HCT116 (cell line): ENCODE measurements around the gene ZNF138. TPM values are rescaled to one million over a fixed set of nuclear protein-coding genes. Genes with fewer than 3 reads are reported as not detected.

Experiments
- ATAC-seq: fragments of 200-7000 bp; cut with Tn5 transposase; 2 replicates; pipeline ENCODE4 v1.9.1; 2020; ENCODE audit warnings: mild to moderate bottlenecking, moderate library complexity
- BruUV-seq: library from RNA; stranded (reverse); fragments of 400-500 nt; replicated peaks from 2 replicates; lab custom pipeline; 2021; lab: Mats Ljungman, UMichigan
- CTCF ChIA-PET: fragments of 300-600 bp; sonication (Branson Sonifier 250); formaldehyde crosslinking; loops from one replicate; lab custom pipeline; 2021; ENCODE audit warnings: antibody characterized with exemption; lab: Charles Lee
- POLR2A ChIA-PET: fragments of 300-600, 350-600 bp; sonication (Branson Sonifier 250); formaldehyde crosslinking; loops from one replicate; lab custom pipeline; 2021; ENCODE audit warnings: antibody characterized with exemption; lab: Charles Lee
- RAD21 ChIA-PET, 2 experiments: fragments of 300-600 bp; sonication (Branson Sonifier 250); formaldehyde crosslinking; loops; one replicate each; lab custom pipeline; 2023; ENCODE audit warnings: low total read pairs in 2 of 2; ENCODE audit not compliant: uncharacterized antibody in 2 of 2, unreplicated experiment in 2 of 2, low non-redundant PET in 1 of 2; lab: Charles Lee
- DNase-seq: peaks from one replicate; pipeline ENCODE4 v3.0.0-alpha.2; 2010; ENCODE audit warnings: low read depth, low spot score
- H2AFZ ChIP-seq: fragments of 200-600 bp; shearing (Covaris generic), sonication (generic); 2 replicates; pipeline ENCODE4 v1.6.1; 2017; ENCODE audit warnings: low read depth, mixed run types, mixed read lengths, antibody characterized with exemption, low read length; ENCODE audit not compliant: poor library complexity, severe bottlenecking
- H3K27ac ChIP-seq: 2 replicates; pipeline ENCODE4 v1.5.1; 2012; ENCODE audit warnings: low read depth, low read length
- H3K27me3 ChIP-seq: fragments of 200-600 bp; sonication (generic); 2 replicates; pipeline ENCODE4 v1.6.1; 2016; ENCODE audit warnings: mixed run types, low read length, mixed read lengths; ENCODE audit not compliant: insufficient read depth
- H3K36me3 ChIP-seq, 2 experiments: fragments of 200-500 bp in 1 of 2; fragments of 200-600 bp in 1 of 2; sonication (Bioruptor generic) in 1 of 2; sonication (generic) in 1 of 2; 2 replicates each; pipeline versions ENCODE4 v1.5.1 to v1.6.1; 2014 to 2016; ENCODE audit warnings: low read length in 2 of 2, inconsistent platforms in 1 of 2, mixed read lengths in 1 of 2, mixed run types in 1 of 2; ENCODE audit not compliant: insufficient read depth in 2 of 2, control insufficient read depth in 1 of 2
- H3K4me1 ChIP-seq, 2 experiments: fragments of 200-600 bp in 1 of 2; sonication (generic) in 1 of 2; 2 replicates each; pipeline versions ENCODE4 v1.5.1 to v1.6.1; 2012 to 2017; ENCODE audit warnings: low read length in 2 of 2, inconsistent platforms in 1 of 2, mild to moderate bottlenecking in 1 of 2, mixed read lengths in 1 of 2, mixed run types in 1 of 2, moderate library complexity in 1 of 2; ENCODE audit not compliant: insufficient read depth in 2 of 2, control insufficient read depth in 1 of 2
- H3K4me2 ChIP-seq: fragments of 200-600 bp; sonication (generic); 2 replicates; pipeline ENCODE4 v1.6.1; 2017; ENCODE audit warnings: mixed run types, low read length, mixed read lengths
- H3K4me3 ChIP-seq, 2 experiments: fragments of 200-600 bp in 1 of 2; sonication (generic) in 1 of 2; replicated peaks in 1 of 2; 2 replicates each; pipeline ENCODE4 v1.5.1; 2011 to 2016; ENCODE audit warnings: low read length in 2 of 2, control low read depth in 1 of 2, low read depth in 1 of 2, mild to moderate bottlenecking in 1 of 2, mixed read lengths in 1 of 2, mixed run types in 1 of 2
- H3K79me2 ChIP-seq: fragments of 200-600 bp; sonication (generic); 2 replicates; pipeline ENCODE4 v1.6.1; 2017; ENCODE audit warnings: mild to moderate bottlenecking, mixed run types, low read length, moderate library complexity, mixed read lengths; ENCODE audit not compliant: insufficient read depth
- H3K9ac ChIP-seq: fragments of 200-600 bp; sonication (generic); 2 replicates; pipeline ENCODE4 v1.6.1; 2016; ENCODE audit warnings: low read length, mixed read lengths
- H3K9me2 ChIP-seq: fragments of 200-600 bp; sonication (generic), shearing (Covaris generic); 2 replicates; pipeline ENCODE4 v1.6.1; 2017; ENCODE audit warnings: mixed run types, mild to moderate bottlenecking, moderate library complexity; ENCODE audit not compliant: insufficient read depth
- H3K9me3 ChIP-seq, 2 experiments: fragments of 200-500 bp in 1 of 2; fragments of 200-600 bp in 1 of 2; sonication (Bioruptor generic) in 1 of 2; sonication (generic) in 1 of 2; 2 replicates each; pipeline ENCODE4 v1.6.1; 2014 to 2017; ENCODE audit warnings: low read length in 2 of 2, mixed read lengths in 2 of 2, inconsistent platforms in 1 of 2, low read depth in 1 of 2, mild to moderate bottlenecking in 1 of 2, mixed run types in 1 of 2, moderate library complexity in 1 of 2; ENCODE audit not compliant: control insufficient read depth in 1 of 2, insufficient read depth in 1 of 2
- H4K20me1 ChIP-seq: fragments of 200-600 bp; sonication (generic), shearing (Covaris generic); 2 replicates; pipeline ENCODE4 v1.6.1; 2017; ENCODE audit warnings: mixed run types, mild to moderate bottlenecking, moderate library complexity; ENCODE audit not compliant: insufficient read depth
- CBX3 ChIP-seq: IDR thresholded peaks from 2 replicates; pipeline ENCODE4 v1.6.1; 2012; ENCODE audit warnings: low read depth
- CEBPB ChIP-seq: IDR thresholded peaks from 2 replicates; pipeline ENCODE4 v1.6.1; 2012; ENCODE audit warnings: low read depth
- EGR1 ChIP-seq: IDR thresholded peaks from 2 replicates; pipeline ENCODE4 v1.6.1; 2012; ENCODE audit warnings: low read depth
- ELF1 ChIP-seq: IDR thresholded peaks from 2 replicates; pipeline ENCODE4 v1.6.1; 2012; ENCODE audit warnings: low read depth, borderline replicate concordance
- EZH2 ChIP-seq: fragments of 200-600 bp; sonication (generic); IDR thresholded peaks from 2 replicates; pipeline ENCODE4 v1.6.1; 2017; ENCODE audit warnings: antibody characterized with exemption, mixed run types
- EZH2phosphoT487 ChIP-seq: fragments of 200-600 bp; IDR thresholded peaks from 2 replicates; pipeline ENCODE4 v1.6.1; 2018; ENCODE audit warnings: antibody characterized with exemption, borderline replicate concordance
- JUND ChIP-seq: IDR thresholded peaks from 2 replicates; pipeline ENCODE4 v1.6.1; 2012
- POLR2A ChIP-seq: IDR thresholded peaks from 2 replicates; pipeline ENCODE4 v1.7.0; 2011; ENCODE audit warnings: borderline replicate concordance; ENCODE audit not compliant: insufficient read depth, insufficient read length; ENCODE audit errors: extremely low read depth
- POLR2AphosphoS5 ChIP-seq: IDR thresholded peaks from 2 replicates; pipeline ENCODE4 v1.6.1; 2011; ENCODE audit warnings: mild to moderate bottlenecking, low read depth, low read length, moderate library complexity
- RAD21 ChIP-seq: IDR thresholded peaks from 2 replicates; pipeline ENCODE4 v1.6.1; 2012; ENCODE audit warnings: low read depth, mild to moderate bottlenecking
- SIN3A ChIP-seq: IDR thresholded peaks from 2 replicates; pipeline ENCODE4 v1.6.1; 2012; ENCODE audit warnings: low read depth
- TCF7L2 ChIP-seq: IDR thresholded peaks from 2 replicates; pipeline ENCODE4 v1.7.0; 2011; ENCODE audit warnings: borderline replicate concordance, inconsistent platforms; ENCODE audit not compliant: insufficient read depth, insufficient read length; ENCODE audit errors: extremely low read depth
- ZNF274 ChIP-seq: fragments of 200-500 bp; sonication (Bioruptor generic); IDR thresholded peaks from 2 replicates; pipeline ENCODE4 v1.6.1; 2014; ENCODE audit warnings: mild to moderate bottlenecking, low read depth, low read length, inconsistent platforms
- intact Hi-C: fragments of 100-400 bp; cut with micrococcal nuclease; formaldehyde crosslinking; loops from 2 replicates; pipeline ENCODE4 v1.10.0; 2022
- total RNA-seq: library from RNA; stranded (reverse); gene quantifications from one replicate; pipeline ENCODE4 v1.2.1, GENCODE V29; 2021; ENCODE audit not compliant: unreplicated experiment
- TF ChIP-seq, protein P1 (sequence below), 3 experiments: fragments of 200-600 bp in 1 of 3; sonication (generic) in 1 of 3; IDR thresholded peaks in 2 of 3; conservative IDR thresholded peaks in 1 of 3; 2 replicates each; pipeline ENCODE4 v1.5.1; 2012 to 2017; ENCODE audit warnings: low read depth in 2 of 3, low read length in 2 of 3, antibody characterized with exemption in 1 of 3, borderline replicate concordance in 1 of 3, control low read depth in 1 of 3, mild to moderate bottlenecking in 1 of 3, mixed read lengths in 1 of 3, mixed run types in 1 of 3, moderate library complexity in 1 of 3; ENCODE audit not compliant: insufficient read depth in 1 of 3
- TF ChIP-seq, protein P2 (sequence below): IDR thresholded peaks from 2 replicates; pipeline ENCODE4 v1.6.1; 2011; ENCODE audit warnings: mild to moderate bottlenecking, low read length, moderate library complexity; ENCODE audit not compliant: insufficient replicate concordance; ENCODE audit errors: extremely low read depth
- TF ChIP-seq, protein P3 (sequence below): IDR thresholded peaks from 2 replicates; pipeline ENCODE4 v1.6.1; 2012
- TF ChIP-seq, protein P4 (sequence below): IDR thresholded peaks from 2 replicates; pipeline ENCODE4 v1.6.1; 2012
- TF ChIP-seq, protein P5 (sequence below): IDR thresholded peaks from 2 replicates; pipeline ENCODE4 v1.6.1; 2012; ENCODE audit warnings: low read depth

The ZNF138 gene
- total RNA-seq, 1 experiment from 2014 or later: 10.1 TPM

DNA sequence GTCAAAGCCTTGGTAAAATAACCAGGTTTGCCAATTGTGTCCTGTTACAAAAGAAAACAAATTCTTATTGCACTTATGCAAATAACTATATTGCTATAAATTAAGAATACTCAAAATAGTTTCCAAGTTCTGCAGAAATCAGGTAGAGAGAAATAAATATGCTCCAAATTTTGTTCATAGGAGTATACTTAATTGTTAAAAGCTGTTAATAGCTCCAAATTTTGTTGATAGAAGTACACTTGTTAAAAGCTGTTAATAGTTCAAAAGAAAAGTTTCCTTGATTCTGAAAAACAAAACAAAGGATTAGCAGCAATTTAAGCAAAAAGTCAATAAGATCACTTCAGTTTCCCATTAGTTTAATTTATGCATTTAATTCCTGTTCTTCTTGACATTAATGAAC is 46.4 kb upstream of the ZNF138 start:
- Histone ChIP-seq H3K4me1 (no peaks in the 10 kb centered on the region), H3K4me3 (no peak overlapping the region), H2AFZ (no peak overlapping the region), H3K79me2 (no peaks in the 10 kb centered on the region), H3K27ac (no peak overlapping the region), H3K9ac (no peak overlapping the region), H3K9me2 (no peaks in the 10 kb centered on the region), H3K27me3 (no peaks in the 10 kb centered on the region), H4K20me1 (no peaks in the 10 kb centered on the region), H3K36me3 (no peaks in the 10 kb centered on the region), H3K4me2 (no peak overlapping the region), H3K9me3 (no peaks in the 10 kb centered on the region)
- ChIA-PET POLR2A (no interaction called here), CTCF (no interaction called here), RAD21 (no interaction called here)
- DNase-seq (no peak), ATAC-seq (no peak)
- TF ChIP-seq, protein P1, sequence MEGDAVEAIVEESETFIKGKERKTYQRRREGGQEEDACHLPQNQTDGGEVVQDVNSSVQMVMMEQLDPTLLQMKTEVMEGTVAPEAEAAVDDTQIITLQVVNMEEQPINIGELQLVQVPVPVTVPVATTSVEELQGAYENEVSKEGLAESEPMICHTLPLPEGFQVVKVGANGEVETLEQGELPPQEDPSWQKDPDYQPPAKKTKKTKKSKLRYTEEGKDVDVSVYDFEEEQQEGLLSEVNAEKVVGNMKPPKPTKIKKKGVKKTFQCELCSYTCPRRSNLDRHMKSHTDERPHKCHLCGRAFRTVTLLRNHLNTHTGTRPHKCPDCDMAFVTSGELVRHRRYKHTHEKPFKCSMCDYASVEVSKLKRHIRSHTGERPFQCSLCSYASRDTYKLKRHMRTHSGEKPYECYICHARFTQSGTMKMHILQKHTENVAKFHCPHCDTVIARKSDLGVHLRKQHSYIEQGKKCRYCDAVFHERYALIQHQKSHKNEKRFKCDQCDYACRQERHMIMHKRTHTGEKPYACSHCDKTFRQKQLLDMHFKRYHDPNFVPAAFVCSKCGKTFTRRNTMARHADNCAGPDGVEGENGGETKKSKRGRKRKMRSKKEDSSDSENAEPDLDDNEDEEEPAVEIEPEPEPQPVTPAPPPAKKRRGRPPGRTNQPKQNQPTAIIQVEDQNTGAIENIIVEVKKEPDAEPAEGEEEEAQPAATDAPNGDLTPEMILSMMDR (IDR thresholded peaks at IDR 0.05 in 2 of 3, conservative IDR thresholded peaks at IDR 0.05 in 1 of 3; ENCODE audit: borderline replicate concordance in 1 of 3, insufficient read depth in 1 of 3, low read depth in 2 of 3, low read length in 2 of 3): no peak
- TF ChIP-seq ELF1: no peak
- TF ChIP-seq CBX3: no peak
- TF ChIP-seq POLR2AphosphoS5: no peak
- TF ChIP-seq POLR2A: no peak
- TF ChIP-seq ZNF274: no peak
- TF ChIP-seq, protein P2, sequence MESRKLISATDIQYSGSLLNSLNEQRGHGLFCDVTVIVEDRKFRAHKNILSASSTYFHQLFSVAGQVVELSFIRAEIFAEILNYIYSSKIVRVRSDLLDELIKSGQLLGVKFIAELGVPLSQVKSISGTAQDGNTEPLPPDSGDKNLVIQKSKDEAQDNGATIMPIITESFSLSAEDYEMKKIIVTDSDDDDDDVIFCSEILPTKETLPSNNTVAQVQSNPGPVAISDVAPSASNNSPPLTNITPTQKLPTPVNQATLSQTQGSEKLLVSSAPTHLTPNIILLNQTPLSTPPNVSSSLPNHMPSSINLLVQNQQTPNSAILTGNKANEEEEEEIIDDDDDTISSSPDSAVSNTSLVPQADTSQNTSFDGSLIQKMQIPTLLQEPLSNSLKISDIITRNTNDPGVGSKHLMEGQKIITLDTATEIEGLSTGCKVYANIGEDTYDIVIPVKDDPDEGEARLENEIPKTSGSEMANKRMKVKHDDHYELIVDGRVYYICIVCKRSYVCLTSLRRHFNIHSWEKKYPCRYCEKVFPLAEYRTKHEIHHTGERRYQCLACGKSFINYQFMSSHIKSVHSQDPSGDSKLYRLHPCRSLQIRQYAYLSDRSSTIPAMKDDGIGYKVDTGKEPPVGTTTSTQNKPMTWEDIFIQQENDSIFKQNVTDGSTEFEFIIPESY: no peak
- TF ChIP-seq, protein P3, sequence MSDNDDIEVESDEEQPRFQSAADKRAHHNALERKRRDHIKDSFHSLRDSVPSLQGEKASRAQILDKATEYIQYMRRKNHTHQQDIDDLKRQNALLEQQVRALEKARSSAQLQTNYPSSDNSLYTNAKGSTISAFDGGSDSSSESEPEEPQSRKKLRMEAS: no peak
- TF ChIP-seq EZH2: no peak
- TF ChIP-seq EZH2phosphoT487: no peak
- no peak for TF ChIP-seq RAD21
- TF ChIP-seq, protein P4, sequence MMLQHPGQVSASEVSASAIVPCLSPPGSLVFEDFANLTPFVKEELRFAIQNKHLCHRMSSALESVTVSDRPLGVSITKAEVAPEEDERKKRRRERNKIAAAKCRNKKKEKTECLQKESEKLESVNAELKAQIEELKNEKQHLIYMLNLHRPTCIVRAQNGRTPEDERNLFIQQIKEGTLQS: no peak
- no peak for TF ChIP-seq EGR1
- no peak for TF ChIP-seq JUND
- TF ChIP-seq SIN3A: no peak
- TF ChIP-seq, protein P5, sequence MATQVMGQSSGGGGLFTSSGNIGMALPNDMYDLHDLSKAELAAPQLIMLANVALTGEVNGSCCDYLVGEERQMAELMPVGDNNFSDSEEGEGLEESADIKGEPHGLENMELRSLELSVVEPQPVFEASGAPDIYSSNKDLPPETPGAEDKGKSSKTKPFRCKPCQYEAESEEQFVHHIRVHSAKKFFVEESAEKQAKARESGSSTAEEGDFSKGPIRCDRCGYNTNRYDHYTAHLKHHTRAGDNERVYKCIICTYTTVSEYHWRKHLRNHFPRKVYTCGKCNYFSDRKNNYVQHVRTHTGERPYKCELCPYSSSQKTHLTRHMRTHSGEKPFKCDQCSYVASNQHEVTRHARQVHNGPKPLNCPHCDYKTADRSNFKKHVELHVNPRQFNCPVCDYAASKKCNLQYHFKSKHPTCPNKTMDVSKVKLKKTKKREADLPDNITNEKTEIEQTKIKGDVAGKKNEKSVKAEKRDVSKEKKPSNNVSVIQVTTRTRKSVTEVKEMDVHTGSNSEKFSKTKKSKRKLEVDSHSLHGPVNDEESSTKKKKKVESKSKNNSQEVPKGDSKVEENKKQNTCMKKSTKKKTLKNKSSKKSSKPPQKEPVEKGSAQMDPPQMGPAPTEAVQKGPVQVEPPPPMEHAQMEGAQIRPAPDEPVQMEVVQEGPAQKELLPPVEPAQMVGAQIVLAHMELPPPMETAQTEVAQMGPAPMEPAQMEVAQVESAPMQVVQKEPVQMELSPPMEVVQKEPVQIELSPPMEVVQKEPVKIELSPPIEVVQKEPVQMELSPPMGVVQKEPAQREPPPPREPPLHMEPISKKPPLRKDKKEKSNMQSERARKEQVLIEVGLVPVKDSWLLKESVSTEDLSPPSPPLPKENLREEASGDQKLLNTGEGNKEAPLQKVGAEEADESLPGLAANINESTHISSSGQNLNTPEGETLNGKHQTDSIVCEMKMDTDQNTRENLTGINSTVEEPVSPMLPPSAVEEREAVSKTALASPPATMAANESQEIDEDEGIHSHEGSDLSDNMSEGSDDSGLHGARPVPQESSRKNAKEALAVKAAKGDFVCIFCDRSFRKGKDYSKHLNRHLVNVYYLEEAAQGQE: no peak
- TF ChIP-seq TCF7L2: no peak
- no peak for TF ChIP-seq CEBPB
- BruUV-seq: no TSS peak
- intact Hi-C loops: no loop called here
